A549 (cell line): Measurements from ENCODE around the gene GPRC5A. TPM values are rescaled to one million over a fixed set of nuclear protein-coding genes. Genes with fewer than 3 reads are reported as not detected.

ENCODE experiments used
- ATAC-seq, 2 experiments: fragments of 200-7000 bp in 1 of 2; fragments of >200 bp in 1 of 2; cut with Nextera tagmentation in 1 of 2; cut with Tn5 transposase in 1 of 2; 3 replicates each; pipeline versions ENCODE4 v1.8.0 to v1.9.1; 2018 to 2020; ENCODE audit warnings: mild to moderate bottlenecking in 1 of 2, moderate library complexity in 1 of 2
- CTCF ChIA-PET: fragments of 300-600 bp; sonication (Branson Sonifier 250); formaldehyde crosslinking; extraction: SDS; loops from one replicate; lab custom pipeline; 2021; ENCODE audit warnings: antibody characterized with exemption, inconsistent platforms; lab: Yijun Ruan, JAX
- POLR2A ChIA-PET: fragments of 350-600 bp; formaldehyde crosslinking; extraction: SDS; loops from one replicate; lab custom pipeline; 2021; ENCODE audit warnings: antibody characterized with exemption, inconsistent platforms; lab: Yijun Ruan, JAX
- DNase-seq, 2 experiments: peaks; one replicate each; pipeline versions ENCODE4 v3.0.0 to v3.0.0-alpha.2; 2011 to 2016; ENCODE audit warnings: low read depth in 1 of 2, low spot score in 1 of 2
- FAIRE-seq: peaks from 2 replicates; lab custom pipeline; 2011; peaks lifted over from hg19 to GRCh38; lab: Jason Lieb, UNC
- H3K27ac ChIP-seq, 2 experiments: fragments of >200 bp; sonication (Bioruptor Twin); formaldehyde crosslinking; 3 replicates each; pipeline ENCODE4 v1.5.1; 2016 to 2017
- H3K4me1 ChIP-seq: fragments of >200 bp; sonication (Bioruptor Twin); formaldehyde crosslinking; 3 replicates; pipeline ENCODE4 v1.6.1; 2016
- H3K4me2 ChIP-seq: fragments of >200 bp; sonication (Bioruptor Twin); formaldehyde crosslinking; 3 replicates; pipeline ENCODE4 v1.6.1; 2016
- H3K4me3 ChIP-seq: fragments of >200 bp; sonication (Bioruptor Twin); formaldehyde crosslinking; 3 replicates; pipeline ENCODE4 v1.5.1; 2016
- H3K9me3 ChIP-seq: fragments of >200 bp; sonication (Bioruptor Twin); formaldehyde crosslinking; 3 replicates; pipeline ENCODE4 v1.6.1; 2016
- BHLHE40 ChIP-seq: IDR thresholded peaks from 2 replicates; pipeline ENCODE4 v1.6.1; 2012; ENCODE audit warnings: low read depth, low read length, inconsistent platforms
- CHD2 ChIP-seq: fragments of 150-350 bp; IDR thresholded peaks from 2 replicates; pipeline ENCODE4 v1.6.1; 2014; ENCODE audit warnings: low read length; ENCODE audit not compliant: partially characterized antibody
- CHD4 ChIP-seq: fragments of 200-600 bp; sonication (generic); IDR thresholded peaks from 2 replicates; pipeline ENCODE4 v1.6.1; 2016; ENCODE audit warnings: antibody characterized with exemption, mild to moderate bottlenecking, borderline replicate concordance
- EHMT2 ChIP-seq: fragments of 200-600 bp; sonication (generic); IDR thresholded peaks from 2 replicates; pipeline ENCODE4 v1.6.1; 2016; ENCODE audit warnings: antibody characterized with exemption, low read depth, mild to moderate bottlenecking, moderate library complexity
- EP300 ChIP-seq, 2 experiments: fragments of >200 bp; sonication (Bioruptor Twin); formaldehyde crosslinking; IDR thresholded peaks; 2 replicates in 1 of 2; 3 replicates in 1 of 2; pipeline ENCODE4 v1.6.1; 2016 to 2017
- ESRRA ChIP-seq: fragments of 150-350 bp; IDR thresholded peaks from 2 replicates; pipeline ENCODE4 v1.6.1; 2014; ENCODE audit warnings: mild to moderate bottlenecking, low read length, borderline replicate concordance
- FOSB ChIP-seq: fragments of 250-450 bp; sonication (Bioruptor Pico); IDR thresholded peaks from 2 replicates; pipeline ENCODE4 v1.5.0; 2020; ENCODE audit warnings: mild to moderate bottlenecking, moderate library complexity
- FOSL2 ChIP-seq, 2 experiments: fragments of 450-650 bp in 1 of 2; fragments of >200 bp in 1 of 2; sonication (Bioruptor Twin) in 1 of 2; formaldehyde crosslinking; IDR thresholded peaks; 2 replicates each; pipeline versions ENCODE4 v1.5.0 to v1.6.1; 2016 to 2020; ENCODE audit warnings: mild to moderate bottlenecking in 1 of 2, moderate library complexity in 1 of 2
- FOXS1 ChIP-seq: fragments of 250-450 bp; sonication (Bioruptor Pico); IDR thresholded peaks from 2 replicates; pipeline ENCODE4 v1.5.0; 2020; ENCODE audit warnings: mild to moderate bottlenecking, moderate library complexity
- HDAC2 ChIP-seq: fragments of 200-600 bp; sonication (generic); IDR thresholded peaks from 2 replicates; pipeline ENCODE4 v1.6.1; 2016
- HOXB13 ChIP-seq: fragments of 250-450 bp; sonication (Bioruptor Pico); IDR thresholded peaks from 2 replicates; pipeline ENCODE4 v1.5.0; 2020; ENCODE audit warnings: low read depth, mild to moderate bottlenecking, moderate library complexity
- HOXB5 ChIP-seq: fragments of 250-450 bp; sonication (Bioruptor Pico); IDR thresholded peaks from 2 replicates; pipeline ENCODE4 v1.5.0; 2020; ENCODE audit warnings: mild to moderate bottlenecking, moderate library complexity
- JUN ChIP-seq, 2 experiments: fragments of >200 bp; sonication (Bioruptor Twin); formaldehyde crosslinking; IDR thresholded peaks; 2 replicates in 1 of 2; 3 replicates in 1 of 2; pipeline ENCODE4 v1.6.1; 2016 to 2017
- KDM1A ChIP-seq: fragments of 200-600 bp; sonication (generic); IDR thresholded peaks from 2 replicates; pipeline ENCODE4 v1.6.1; 2016; ENCODE audit warnings: low read depth, mild to moderate bottlenecking
- MAZ ChIP-seq: fragments of 150-350 bp; IDR thresholded peaks from 2 replicates; pipeline ENCODE4 v1.6.1; 2014; ENCODE audit warnings: antibody characterized with exemption, low read depth, low read length, borderline replicate concordance
- NFE2L2 ChIP-seq: fragments of 150-350 bp; conservative IDR thresholded peaks from 2 replicates; pipeline ENCODE4 v1.6.1; 2014; ENCODE audit warnings: low read length
- NPAS2 ChIP-seq: fragments of 250-450 bp; sonication (Bioruptor Pico); IDR thresholded peaks from 2 replicates; pipeline ENCODE4 v1.8.0; 2022; ENCODE audit warnings: mild to moderate bottlenecking, moderate library complexity, borderline replicate concordance
- PHF8 ChIP-seq: fragments of 200-600 bp; sonication (generic); IDR thresholded peaks from 2 replicates; pipeline ENCODE4 v1.6.1; 2016; ENCODE audit warnings: low read depth, mild to moderate bottlenecking, antibody characterized with exemption, moderate library complexity, borderline replicate concordance
- POLR2A ChIP-seq: IDR thresholded peaks from 2 replicates; pipeline ENCODE4 v1.6.1; 2012; ENCODE audit warnings: mild to moderate bottlenecking, low read length
- POLR2AphosphoS2 ChIP-seq: conservative IDR thresholded peaks from 2 replicates; pipeline ENCODE4 v1.6.1; 2012; ENCODE audit warnings: low read length, improper control_type of control experiment, inconsistent platforms
- RARB ChIP-seq: fragments of 250-450 bp; sonication (Bioruptor Pico); IDR thresholded peaks from 2 replicates; pipeline ENCODE4 v1.8.0; 2021; ENCODE audit warnings: mild to moderate bottlenecking, moderate library complexity
- RCOR1 ChIP-seq: fragments of 150-350 bp; IDR thresholded peaks from 2 replicates; pipeline ENCODE4 v1.6.1; 2014; ENCODE audit warnings: antibody characterized with exemption, low read length, low read depth
- RNF2 ChIP-seq: fragments of 200-600 bp; sonication (generic); IDR thresholded peaks from 2 replicates; pipeline ENCODE4 v1.6.1; 2016; ENCODE audit warnings: low read depth, mild to moderate bottlenecking, antibody characterized with exemption, moderate library complexity, borderline replicate concordance
- SREBF2 ChIP-seq: fragments of 450-650 bp; IDR thresholded peaks from 2 replicates; pipeline ENCODE4 v1.6.1; 2014; ENCODE audit warnings: mild to moderate bottlenecking, moderate library complexity
- ZC3H11A ChIP-seq: fragments of 450-650 bp; IDR thresholded peaks from 2 replicates; pipeline ENCODE4 v1.6.1; 2014; ENCODE audit warnings: antibody characterized with exemption, mild to moderate bottlenecking
- WGBS: methylation state at CpG from one replicate; pipeline ENCODE4 v1.1.6; 2017; ENCODE audit errors: missing lambda C conversion rate; 5-methylcytosine and 5-hydroxymethylcytosine counted together
- polyA plus RNA-seq, 4 experiments: library from polyadenylated mRNA; depleted of rRNA in 3 of 4; stranded (reverse); fragments of >200 nt; fragmentation: RNase III in 1 of 4; extraction: RNeasy Plus Mini Kit Qiagen cat#74134 plus additional on column Dnase treatment in 1 of 4; gene quantifications; 2 replicates in 3 of 4; 3 replicates in 1 of 4; pipeline ENCODE4 v1.2.3, GENCODE V29; 2011 to 2017
- TF ChIP-seq, protein P1 (sequence below): fragments of 250-450 bp; sonication (Bioruptor Pico); IDR thresholded peaks from 2 replicates; pipeline ENCODE4 v1.5.0; 2020; ENCODE audit warnings: low read depth, mild to moderate bottlenecking, moderate library complexity
- TF ChIP-seq, protein P2 (sequence below): fragments of 200-600 bp; sonication (generic); IDR thresholded peaks from 2 replicates; pipeline ENCODE4 v1.6.1; 2016; ENCODE audit warnings: antibody characterized with exemption, mild to moderate bottlenecking, moderate library complexity
- TF ChIP-seq, protein P3 (sequence below): IDR thresholded peaks from 2 replicates; pipeline ENCODE4 v1.6.1; 2012; ENCODE audit warnings: low read depth, borderline replicate concordance
- TF ChIP-seq, protein P4 (sequence below): fragments of 150-350 bp; IDR thresholded peaks from 2 replicates; pipeline ENCODE4 v1.6.1; 2014; ENCODE audit warnings: low read depth, mild to moderate bottlenecking, low read length
- TF ChIP-seq, protein P5 (sequence below): fragments of >200 bp; sonication (Bioruptor Twin); formaldehyde crosslinking; IDR thresholded peaks from 3 replicates; pipeline ENCODE4 v1.5.1; 2016
- TF ChIP-seq, protein P6 (sequence below): IDR thresholded peaks from 2 replicates; pipeline ENCODE4 v1.6.1; 2012
- TF ChIP-seq, protein P7 (sequence below): fragments of >200 bp; sonication (Bioruptor Twin); formaldehyde crosslinking; IDR thresholded peaks from 2 replicates; pipeline ENCODE4 v1.6.1; 2016

The GPRC5A gene
- polyA plus RNA-seq, 2 of the 4 experiments (the other 2 are of a cell fraction), result 173 to 296 TPM

DNA sequence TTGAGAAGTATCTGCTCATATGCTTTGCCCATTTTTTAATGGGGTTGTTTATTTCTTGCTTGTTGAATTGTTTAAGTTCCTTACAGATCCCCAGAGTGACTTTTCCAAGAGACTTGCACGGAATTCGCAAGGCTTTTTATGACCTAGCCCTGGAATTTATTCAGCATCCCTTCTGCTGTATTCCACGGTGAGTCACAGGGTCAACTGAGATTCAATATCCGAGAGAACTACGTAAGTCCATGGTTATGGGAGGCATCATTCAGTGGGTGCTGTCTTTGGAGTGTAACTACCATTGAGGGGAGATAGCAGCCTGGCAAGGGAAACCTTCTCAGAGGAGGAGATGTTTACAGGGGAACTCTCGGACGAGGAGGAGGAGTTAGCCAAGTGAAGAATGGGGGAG lies 20.9 kb upstream of the GPRC5A start:
- DNase-seq (peak; percentile 81 to 99), ATAC-seq (peak; percentile 76 to 85)
- CTCF ChIA-PET, result interaction anchor here (5.0 kb wide), 1 partner anchor 34 kb away, joined by 34 read pairs; no protein-coding TSS in a partner anchor
- TF ChIP-seq JUN (IDR thresholded peaks at IDR 0.05) (peak; percentile 85 to 96; a peak in 4 of 5 replicates), POLR2AphosphoS2 (no peak), RARB (CRISPR knock-in tag) (peak; percentile 91), RNF2 (no peak), KDM1A (no peak), EHMT2 (no peak), ZC3H11A (no peak), FOSL2 (IDR thresholded peaks at IDR 0.05) (peak; percentile 95), FOSL2 (CRISPR knock-in tag; IDR thresholded peaks at IDR 0.05) (peak; percentile 99), CHD4 (no peak), PHF8 (no peak), FOXS1 (peak; percentile 79; the same call in 1 of the 2 replicates), MAZ (no peak), ESRRA (no peak), HDAC2 (no peak), HOXB5 (CRISPR knock-in tag) (peak; percentile 85; the same call in 1 of the 2 replicates), NPAS2 (no peak), BHLHE40 (no peak), NFE2L2 (no peak), RCOR1 (no peak), HOXB13 (CRISPR knock-in tag) (peak; percentile 64; the same call in 1 of the 2 replicates), POLR2A (no peak), CHD2 (no peak), FOSB (CRISPR knock-in tag) (no peak), EP300 (IDR thresholded peaks at IDR 0.05) (peak; percentile 90 to 96; a peak in 3 of 5 replicates), SREBF2 (no peak)
- TF ChIP-seq, protein P1, sequence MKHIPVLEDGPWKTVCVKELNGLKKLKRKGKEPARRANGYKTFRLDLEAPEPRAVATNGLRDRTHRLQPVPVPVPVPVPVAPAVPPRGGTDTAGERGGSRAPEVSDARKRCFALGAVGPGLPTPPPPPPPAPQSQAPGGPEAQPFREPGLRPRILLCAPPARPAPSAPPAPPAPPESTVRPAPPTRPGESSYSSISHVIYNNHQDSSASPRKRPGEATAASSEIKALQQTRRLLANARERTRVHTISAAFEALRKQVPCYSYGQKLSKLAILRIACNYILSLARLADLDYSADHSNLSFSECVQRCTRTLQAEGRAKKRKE, result no peak
- TF ChIP-seq, protein P2, sequence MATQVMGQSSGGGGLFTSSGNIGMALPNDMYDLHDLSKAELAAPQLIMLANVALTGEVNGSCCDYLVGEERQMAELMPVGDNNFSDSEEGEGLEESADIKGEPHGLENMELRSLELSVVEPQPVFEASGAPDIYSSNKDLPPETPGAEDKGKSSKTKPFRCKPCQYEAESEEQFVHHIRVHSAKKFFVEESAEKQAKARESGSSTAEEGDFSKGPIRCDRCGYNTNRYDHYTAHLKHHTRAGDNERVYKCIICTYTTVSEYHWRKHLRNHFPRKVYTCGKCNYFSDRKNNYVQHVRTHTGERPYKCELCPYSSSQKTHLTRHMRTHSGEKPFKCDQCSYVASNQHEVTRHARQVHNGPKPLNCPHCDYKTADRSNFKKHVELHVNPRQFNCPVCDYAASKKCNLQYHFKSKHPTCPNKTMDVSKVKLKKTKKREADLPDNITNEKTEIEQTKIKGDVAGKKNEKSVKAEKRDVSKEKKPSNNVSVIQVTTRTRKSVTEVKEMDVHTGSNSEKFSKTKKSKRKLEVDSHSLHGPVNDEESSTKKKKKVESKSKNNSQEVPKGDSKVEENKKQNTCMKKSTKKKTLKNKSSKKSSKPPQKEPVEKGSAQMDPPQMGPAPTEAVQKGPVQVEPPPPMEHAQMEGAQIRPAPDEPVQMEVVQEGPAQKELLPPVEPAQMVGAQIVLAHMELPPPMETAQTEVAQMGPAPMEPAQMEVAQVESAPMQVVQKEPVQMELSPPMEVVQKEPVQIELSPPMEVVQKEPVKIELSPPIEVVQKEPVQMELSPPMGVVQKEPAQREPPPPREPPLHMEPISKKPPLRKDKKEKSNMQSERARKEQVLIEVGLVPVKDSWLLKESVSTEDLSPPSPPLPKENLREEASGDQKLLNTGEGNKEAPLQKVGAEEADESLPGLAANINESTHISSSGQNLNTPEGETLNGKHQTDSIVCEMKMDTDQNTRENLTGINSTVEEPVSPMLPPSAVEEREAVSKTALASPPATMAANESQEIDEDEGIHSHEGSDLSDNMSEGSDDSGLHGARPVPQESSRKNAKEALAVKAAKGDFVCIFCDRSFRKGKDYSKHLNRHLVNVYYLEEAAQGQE, result no peak
- TF ChIP-seq, protein P3, sequence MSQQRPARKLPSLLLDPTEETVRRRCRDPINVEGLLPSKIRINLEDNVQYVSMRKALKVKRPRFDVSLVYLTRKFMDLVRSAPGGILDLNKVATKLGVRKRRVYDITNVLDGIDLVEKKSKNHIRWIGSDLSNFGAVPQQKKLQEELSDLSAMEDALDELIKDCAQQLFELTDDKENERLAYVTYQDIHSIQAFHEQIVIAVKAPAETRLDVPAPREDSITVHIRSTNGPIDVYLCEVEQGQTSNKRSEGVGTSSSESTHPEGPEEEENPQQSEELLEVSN, result no peak
- TF ChIP-seq, protein P4, sequence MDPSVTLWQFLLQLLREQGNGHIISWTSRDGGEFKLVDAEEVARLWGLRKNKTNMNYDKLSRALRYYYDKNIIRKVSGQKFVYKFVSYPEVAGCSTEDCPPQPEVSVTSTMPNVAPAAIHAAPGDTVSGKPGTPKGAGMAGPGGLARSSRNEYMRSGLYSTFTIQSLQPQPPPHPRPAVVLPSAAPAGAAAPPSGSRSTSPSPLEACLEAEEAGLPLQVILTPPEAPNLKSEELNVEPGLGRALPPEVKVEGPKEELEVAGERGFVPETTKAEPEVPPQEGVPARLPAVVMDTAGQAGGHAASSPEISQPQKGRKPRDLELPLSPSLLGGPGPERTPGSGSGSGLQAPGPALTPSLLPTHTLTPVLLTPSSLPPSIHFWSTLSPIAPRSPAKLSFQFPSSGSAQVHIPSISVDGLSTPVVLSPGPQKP, result no peak
- TF ChIP-seq, protein P5, sequence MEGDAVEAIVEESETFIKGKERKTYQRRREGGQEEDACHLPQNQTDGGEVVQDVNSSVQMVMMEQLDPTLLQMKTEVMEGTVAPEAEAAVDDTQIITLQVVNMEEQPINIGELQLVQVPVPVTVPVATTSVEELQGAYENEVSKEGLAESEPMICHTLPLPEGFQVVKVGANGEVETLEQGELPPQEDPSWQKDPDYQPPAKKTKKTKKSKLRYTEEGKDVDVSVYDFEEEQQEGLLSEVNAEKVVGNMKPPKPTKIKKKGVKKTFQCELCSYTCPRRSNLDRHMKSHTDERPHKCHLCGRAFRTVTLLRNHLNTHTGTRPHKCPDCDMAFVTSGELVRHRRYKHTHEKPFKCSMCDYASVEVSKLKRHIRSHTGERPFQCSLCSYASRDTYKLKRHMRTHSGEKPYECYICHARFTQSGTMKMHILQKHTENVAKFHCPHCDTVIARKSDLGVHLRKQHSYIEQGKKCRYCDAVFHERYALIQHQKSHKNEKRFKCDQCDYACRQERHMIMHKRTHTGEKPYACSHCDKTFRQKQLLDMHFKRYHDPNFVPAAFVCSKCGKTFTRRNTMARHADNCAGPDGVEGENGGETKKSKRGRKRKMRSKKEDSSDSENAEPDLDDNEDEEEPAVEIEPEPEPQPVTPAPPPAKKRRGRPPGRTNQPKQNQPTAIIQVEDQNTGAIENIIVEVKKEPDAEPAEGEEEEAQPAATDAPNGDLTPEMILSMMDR, result no peak
- TF ChIP-seq, protein P6, sequence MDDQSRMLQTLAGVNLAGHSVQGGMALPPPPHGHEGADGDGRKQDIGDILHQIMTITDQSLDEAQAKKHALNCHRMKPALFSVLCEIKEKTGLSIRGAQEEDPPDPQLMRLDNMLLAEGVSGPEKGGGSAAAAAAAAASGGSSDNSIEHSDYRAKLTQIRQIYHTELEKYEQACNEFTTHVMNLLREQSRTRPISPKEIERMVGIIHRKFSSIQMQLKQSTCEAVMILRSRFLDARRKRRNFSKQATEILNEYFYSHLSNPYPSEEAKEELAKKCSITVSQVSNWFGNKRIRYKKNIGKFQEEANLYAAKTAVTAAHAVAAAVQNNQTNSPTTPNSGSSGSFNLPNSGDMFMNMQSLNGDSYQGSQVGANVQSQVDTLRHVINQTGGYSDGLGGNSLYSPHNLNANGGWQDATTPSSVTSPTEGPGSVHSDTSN, result peak; percentile 86
- TF ChIP-seq, protein P7, sequence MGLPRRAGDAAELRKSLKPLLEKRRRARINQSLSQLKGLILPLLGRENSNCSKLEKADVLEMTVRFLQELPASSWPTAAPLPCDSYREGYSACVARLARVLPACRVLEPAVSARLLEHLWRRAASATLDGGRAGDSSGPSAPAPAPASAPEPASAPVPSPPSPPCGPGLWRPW, result 0 out of 2 replicates have a peak, but pooled peaks have one; percentile 36

More for the DNA sequence above, 20.9 kb upstream of the GPRC5A start:
- no peak overlapping the region for H3K4me3 ChIP-seq
- FAIRE-seq, result peak; percentile 100
- peak overlapping the region; percentile 97 to 98 for H3K27ac ChIP-seq
- peaks cover 61% of the 10 kb centered on the region for H3K4me1 ChIP-seq
- H3K4me2 ChIP-seq, result peak overlapping the region; percentile 86
- H3K9me3 ChIP-seq, result peaks cover 6% of the 10 kb centered on the region; the same call in 2 of the 3 replicates
- 2% methylated on average over 7 of the region's 7 CpGs for WGBS
- POLR2A ChIA-PET, result no interaction called here
